Measurements from ENCODE around the gene ETS1.

ETS1 gene

GRCh38 chr11:128524172-128524571 is 63.2 kb downstream of the ETS1 start:
- H3K4me3 ChIP-seq (ENCODE audit: low read depth, low read length) = no peak overlapping the region
- DNase-seq (ENCODE audit: low read depth) = no peak
- TF ChIP-seq MAX (IDR thresholded peaks at IDR 0.05; ENCODE audit: low read depth, low read length) (no peak), MYC (IDR thresholded peaks at IDR 0.05; ENCODE audit: low read depth, low read length) (no peak), POLR2A (IDR thresholded peaks at IDR 0.05; ENCODE audit: extremely low read depth, insufficient read length) (no peak)
- TF ChIP-seq, protein P1, sequence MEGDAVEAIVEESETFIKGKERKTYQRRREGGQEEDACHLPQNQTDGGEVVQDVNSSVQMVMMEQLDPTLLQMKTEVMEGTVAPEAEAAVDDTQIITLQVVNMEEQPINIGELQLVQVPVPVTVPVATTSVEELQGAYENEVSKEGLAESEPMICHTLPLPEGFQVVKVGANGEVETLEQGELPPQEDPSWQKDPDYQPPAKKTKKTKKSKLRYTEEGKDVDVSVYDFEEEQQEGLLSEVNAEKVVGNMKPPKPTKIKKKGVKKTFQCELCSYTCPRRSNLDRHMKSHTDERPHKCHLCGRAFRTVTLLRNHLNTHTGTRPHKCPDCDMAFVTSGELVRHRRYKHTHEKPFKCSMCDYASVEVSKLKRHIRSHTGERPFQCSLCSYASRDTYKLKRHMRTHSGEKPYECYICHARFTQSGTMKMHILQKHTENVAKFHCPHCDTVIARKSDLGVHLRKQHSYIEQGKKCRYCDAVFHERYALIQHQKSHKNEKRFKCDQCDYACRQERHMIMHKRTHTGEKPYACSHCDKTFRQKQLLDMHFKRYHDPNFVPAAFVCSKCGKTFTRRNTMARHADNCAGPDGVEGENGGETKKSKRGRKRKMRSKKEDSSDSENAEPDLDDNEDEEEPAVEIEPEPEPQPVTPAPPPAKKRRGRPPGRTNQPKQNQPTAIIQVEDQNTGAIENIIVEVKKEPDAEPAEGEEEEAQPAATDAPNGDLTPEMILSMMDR (IDR thresholded peaks at IDR 0.05; ENCODE audit: low read depth, low read length) = no peak

GRCh38 chr11:128523641-128524040 is 63.7 kb downstream of the ETS1 start:
- no peak for DNase-seq (ENCODE audit: low read depth)
- no peak for TF ChIP-seq MYC (IDR thresholded peaks at IDR 0.05; ENCODE audit: low read depth, low read length)
- no peak for TF ChIP-seq MAX (IDR thresholded peaks at IDR 0.05; ENCODE audit: low read depth, low read length)
- TF ChIP-seq, protein P1 (IDR thresholded peaks at IDR 0.05; ENCODE audit: low read depth, low read length) = no peak
- no peak for TF ChIP-seq POLR2A (IDR thresholded peaks at IDR 0.05; ENCODE audit: extremely low read depth, insufficient read length)
- no peak overlapping the region for H3K4me3 ChIP-seq (ENCODE audit: low read depth, low read length)

GRCh38 chr11:128522943-128523518 is 64.3 kb downstream of the ETS1 start:
- H3K4me3 ChIP-seq (ENCODE audit: low read depth, low read length) = peak overlapping the region; percentile 64
- DNase-seq (ENCODE audit: low read depth) = peak; percentile 30
- no peak for TF ChIP-seq POLR2A (IDR thresholded peaks at IDR 0.05; ENCODE audit: extremely low read depth, insufficient read length)
- TF ChIP-seq MAX (IDR thresholded peaks at IDR 0.05; ENCODE audit: low read depth, low read length) = no peak

GRCh38 chr11:128522055-128522942 is 65.1 kb downstream of the ETS1 start:
- TF ChIP-seq POLR2A (IDR thresholded peaks at IDR 0.05; ENCODE audit: extremely low read depth, insufficient read length) = peak; percentile 97
- TF ChIP-seq MAX (IDR thresholded peaks at IDR 0.05; ENCODE audit: low read depth, low read length) = peak; percentile 67; the same call in 1 of the 2 replicates
- TF ChIP-seq MYC (IDR thresholded peaks at IDR 0.05; ENCODE audit: low read depth, low read length) = peak; percentile 69; the same call in 1 of the 2 replicates
- TF ChIP-seq, protein P1 (IDR thresholded peaks at IDR 0.05; ENCODE audit: low read depth, low read length) = no peak
- peak overlapping the region; percentile 76 for H3K4me3 ChIP-seq (ENCODE audit: low read depth, low read length)
- DNase-seq (ENCODE audit: low read depth) = peak; percentile 96

DNA sequence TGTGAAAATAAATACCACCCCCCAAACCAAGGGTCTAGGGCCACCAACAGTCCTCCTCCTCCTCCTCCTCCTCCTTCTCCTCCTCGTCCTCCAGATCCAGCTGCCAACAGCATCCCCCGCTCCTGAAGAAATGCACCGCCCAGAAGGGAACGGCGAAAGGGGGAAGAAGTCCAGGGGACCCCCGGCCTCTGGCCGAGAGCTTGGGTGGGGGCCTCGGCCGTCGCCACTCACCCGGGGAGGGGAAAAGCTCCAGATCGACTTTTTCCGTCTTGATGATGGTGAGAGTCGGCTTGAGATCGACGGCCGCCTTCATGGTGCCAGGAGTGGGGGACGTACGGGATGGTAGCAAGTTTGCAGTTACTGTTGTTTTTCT is 65.7 kb downstream of the ETS1 start:
- peak overlapping the region; percentile 76 for H3K4me3 ChIP-seq (ENCODE audit: low read depth, low read length)
- DNase-seq (ENCODE audit: low read depth) = no peak
- TF ChIP-seq MYC (IDR thresholded peaks at IDR 0.05; ENCODE audit: low read depth, low read length) (no peak), POLR2A (IDR thresholded peaks at IDR 0.05; ENCODE audit: extremely low read depth, insufficient read length) (no peak), MAX (IDR thresholded peaks at IDR 0.05; ENCODE audit: low read depth, low read length) (no peak)
- TF ChIP-seq, protein P1 (IDR thresholded peaks at IDR 0.05; ENCODE audit: low read depth, low read length) = no peak
